HepG2 (cell line): Measurements from ENCODE around the gene ZNF562. TPM values are rescaled to one million over a fixed set of nuclear protein-coding genes. Genes with fewer than 3 reads are reported as not detected.

ENCODE experiments used
- CBX1 ChIP-seq: IDR thresholded peaks from one replicate; pipeline ENCODE4 v1.6.1; 2016; ENCODE audit warnings: antibody characterized with exemption, low read depth
- ELF4 ChIP-seq: sonication (generic); formaldehyde crosslinking; IDR thresholded peaks from 2 replicates; pipeline ENCODE4 v1.5.0; 2020; ENCODE audit warnings: missing genetic modification reagents, mild to moderate bottlenecking, moderate library complexity, borderline replicate concordance
- MZF1 ChIP-seq: sonication (generic); formaldehyde crosslinking; IDR thresholded peaks from 2 replicates; pipeline ENCODE4 v1.8.1; 2023; ENCODE audit warnings: mild to moderate bottlenecking, missing genetic modification reagents, borderline replicate concordance
- PAX8 ChIP-seq: sonication (generic); formaldehyde crosslinking; IDR thresholded peaks from 2 replicates; pipeline ENCODE4 v1.8.0; 2022; ENCODE audit warnings: mild to moderate bottlenecking, missing genetic modification reagents, borderline replicate concordance
- RARG ChIP-seq: sonication (generic); formaldehyde crosslinking; IDR thresholded peaks from 2 replicates; pipeline ENCODE4 v1.4.0; 2020; ENCODE audit warnings: low read depth, mild to moderate bottlenecking, missing genetic modification reagents
- TCF7 ChIP-seq: sonication (generic); IDR thresholded peaks from 2 replicates; pipeline ENCODE4 v1.6.1; 2016; ENCODE audit warnings: antibody characterized with exemption, low read depth
- ZBTB20 ChIP-seq: sonication (generic); formaldehyde crosslinking; IDR thresholded peaks from 2 replicates; pipeline ENCODE4 v1.8.1; 2023; ENCODE audit warnings: missing genetic modification reagents, low read depth, mild to moderate bottlenecking, borderline replicate concordance
- ZFP36 ChIP-seq: fragments of 150-350 bp; IDR thresholded peaks from 2 replicates; pipeline ENCODE4 v1.6.1; 2018; ENCODE audit warnings: borderline replicate concordance, low read length, low read depth; ENCODE audit not compliant: partially characterized antibody
- ZNF572 ChIP-seq: sonication (generic); formaldehyde crosslinking; IDR thresholded peaks from 2 replicates; pipeline ENCODE4 v1.5.1; 2020; ENCODE audit warnings: mild to moderate bottlenecking, missing genetic modification reagents
- ZNF850 ChIP-seq: sonication (generic); formaldehyde crosslinking; conservative IDR thresholded peaks from 2 replicates; pipeline ENCODE4 v1.9.0; 2021; ENCODE audit warnings: mild to moderate bottlenecking, missing genetic modification reagents
- polyA plus RNA-seq, 8 experiments: library from polyadenylated mRNA; depleted of rRNA in 3 of 8; stranded (reverse) in 7 of 8; unstranded in 1 of 8; fragments of >200 nt; fragmentation: Illumina TruSeq in 4 of 8; extraction: Trizol in 4 of 8; gene quantifications; 2 replicates each; pipeline versions ENCODE4 v1.2.1 to v1.2.3, GENCODE V29; 2011 to 2016; ENCODE audit warnings: low read depth in 4 of 8, missing spikeins in 1 of 8, mixed read lengths in 1 of 8; ENCODE audit not compliant: insufficient read depth in 1 of 8
- total RNA-seq, 5 experiments: library from RNA; depleted of rRNA; stranded (reverse); fragments of >200 nt; fragmentation: Illumina TruSeq; extraction: Trizol; gene quantifications; 2 replicates each; pipeline ENCODE4 v1.2.3, GENCODE V29; 2016; ENCODE audit warnings: low read depth in 1 of 5
- TF ChIP-seq, protein P1 (sequence below): sonication (generic); formaldehyde crosslinking; IDR thresholded peaks from 2 replicates; pipeline ENCODE4 v1.4.0; 2020; ENCODE audit warnings: missing genetic modification reagents
- TF ChIP-seq, protein P2 (sequence below): sonication (generic); formaldehyde crosslinking; IDR thresholded peaks from 2 replicates; pipeline ENCODE4 v1.5.1; 2020; ENCODE audit warnings: mild to moderate bottlenecking, missing genetic modification reagents, moderate library complexity
- TF ChIP-seq, protein P3 (sequence below): sonication (generic); formaldehyde crosslinking; IDR thresholded peaks from 2 replicates; pipeline ENCODE4 v1.8.0; 2022; ENCODE audit warnings: missing genetic modification reagents, low read depth, mild to moderate bottlenecking, borderline replicate concordance
- TF ChIP-seq, protein P4 (sequence below): sonication (generic); formaldehyde crosslinking; IDR thresholded peaks from 2 replicates; pipeline ENCODE4 v1.4.0; 2020; ENCODE audit warnings: missing genetic modification reagents, borderline replicate concordance
- TF ChIP-seq, protein P5 (sequence below): sonication (generic); formaldehyde crosslinking; IDR thresholded peaks from 2 replicates; pipeline ENCODE4 v1.5.0; 2020; ENCODE audit warnings: mild to moderate bottlenecking, missing genetic modification reagents
- TF ChIP-seq, protein P6 (sequence below): sonication (generic); formaldehyde crosslinking; IDR thresholded peaks from 2 replicates; pipeline ENCODE4 v1.5.0; 2020; ENCODE audit warnings: missing genetic modification reagents, mild to moderate bottlenecking, borderline replicate concordance

ZNF562 gene
- total and polyA plus RNA-seq, 2 of the 13 experiments (the other 11 are each of a cell fraction or from before 2014, with no cell fraction given) = 13.1 to 32.7 TPM

DNA sequence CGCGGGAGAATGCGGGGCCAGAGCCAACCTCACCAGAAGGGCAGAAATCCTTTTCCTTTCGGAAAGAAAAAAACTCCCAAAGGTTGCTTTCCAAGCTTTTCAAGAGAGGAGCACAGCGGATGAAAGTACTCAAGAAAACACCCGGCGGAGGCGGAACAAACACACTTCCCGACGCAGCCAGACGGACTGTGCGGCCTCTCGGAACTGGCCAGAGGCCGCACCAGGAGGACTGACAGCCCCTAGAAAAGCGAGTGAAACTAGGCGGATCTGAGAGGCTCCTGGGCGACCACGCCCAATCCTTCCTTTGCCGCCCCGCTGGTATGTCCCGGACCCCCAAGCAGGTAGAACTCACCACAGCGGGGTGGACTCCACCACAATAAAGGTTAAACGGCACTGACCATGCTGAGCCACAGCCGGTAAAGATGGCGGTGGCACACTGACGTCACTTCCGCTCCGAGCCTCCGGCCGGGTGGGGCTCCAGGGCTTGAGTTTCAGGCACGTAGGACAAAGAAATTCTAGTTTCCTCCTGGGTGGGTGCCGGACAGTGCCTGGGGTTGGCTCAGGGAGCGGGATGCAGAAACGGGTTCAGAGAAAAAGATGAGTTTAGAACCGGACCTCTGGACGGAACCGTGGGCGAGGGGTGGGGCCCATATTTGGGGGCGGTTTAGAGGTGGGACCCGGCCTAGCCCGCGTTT is at the start of gene ZNF562 (continued):
- TF ChIP-seq, protein P1, sequence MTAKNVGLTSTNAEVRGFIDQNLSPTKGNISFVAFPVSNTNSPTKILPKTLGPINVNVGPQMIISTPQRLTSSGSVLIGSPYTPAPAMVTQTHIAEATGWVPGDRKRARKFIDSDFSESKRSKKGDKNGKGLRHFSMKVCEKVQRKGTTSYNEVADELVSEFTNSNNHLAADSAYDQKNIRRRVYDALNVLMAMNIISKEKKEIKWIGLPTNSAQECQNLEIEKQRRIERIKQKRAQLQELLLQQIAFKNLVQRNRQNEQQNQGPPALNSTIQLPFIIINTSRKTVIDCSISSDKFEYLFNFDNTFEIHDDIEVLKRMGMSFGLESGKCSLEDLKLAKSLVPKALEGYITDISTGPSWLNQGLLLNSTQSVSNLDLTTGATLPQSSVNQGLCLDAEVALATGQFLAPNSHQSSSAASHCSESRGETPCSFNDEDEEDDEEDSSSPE = 0 out of 2 replicates have a peak, but pooled peaks have one; percentile 23
- TF ChIP-seq, protein P2, sequence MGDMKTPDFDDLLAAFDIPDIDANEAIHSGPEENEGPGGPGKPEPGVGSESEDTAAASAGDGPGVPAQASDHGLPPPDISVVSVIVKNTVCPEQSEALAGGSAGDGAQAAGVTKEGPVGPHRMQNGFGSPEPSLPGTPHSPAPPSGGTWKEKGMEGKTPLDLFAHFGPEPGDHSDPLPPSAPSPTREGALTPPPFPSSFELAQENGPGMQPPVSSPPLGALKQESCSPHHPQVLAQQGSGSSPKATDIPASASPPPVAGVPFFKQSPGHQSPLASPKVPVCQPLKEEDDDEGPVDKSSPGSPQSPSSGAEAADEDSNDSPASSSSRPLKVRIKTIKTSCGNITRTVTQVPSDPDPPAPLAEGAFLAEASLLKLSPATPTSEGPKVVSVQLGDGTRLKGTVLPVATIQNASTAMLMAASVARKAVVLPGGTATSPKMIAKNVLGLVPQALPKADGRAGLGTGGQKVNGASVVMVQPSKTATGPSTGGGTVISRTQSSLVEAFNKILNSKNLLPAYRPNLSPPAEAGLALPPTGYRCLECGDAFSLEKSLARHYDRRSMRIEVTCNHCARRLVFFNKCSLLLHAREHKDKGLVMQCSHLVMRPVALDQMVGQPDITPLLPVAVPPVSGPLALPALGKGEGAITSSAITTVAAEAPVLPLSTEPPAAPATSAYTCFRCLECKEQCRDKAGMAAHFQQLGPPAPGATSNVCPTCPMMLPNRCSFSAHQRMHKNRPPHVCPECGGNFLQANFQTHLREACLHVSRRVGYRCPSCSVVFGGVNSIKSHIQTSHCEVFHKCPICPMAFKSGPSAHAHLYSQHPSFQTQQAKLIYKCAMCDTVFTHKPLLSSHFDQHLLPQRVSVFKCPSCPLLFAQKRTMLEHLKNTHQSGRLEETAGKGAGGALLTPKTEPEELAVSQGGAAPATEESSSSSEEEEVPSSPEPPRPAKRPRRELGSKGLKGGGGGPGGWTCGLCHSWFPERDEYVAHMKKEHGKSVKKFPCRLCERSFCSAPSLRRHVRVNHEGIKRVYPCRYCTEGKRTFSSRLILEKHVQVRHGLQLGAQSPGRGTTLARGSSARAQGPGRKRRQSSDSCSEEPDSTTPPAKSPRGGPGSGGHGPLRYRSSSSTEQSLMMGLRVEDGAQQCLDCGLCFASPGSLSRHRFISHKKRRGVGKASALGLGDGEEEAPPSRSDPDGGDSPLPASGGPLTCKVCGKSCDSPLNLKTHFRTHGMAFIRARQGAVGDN (CRISPR knock-in tag) = peak; percentile 95
- TF ChIP-seq ZNF572 (CRISPR knock-in tag) (no peak), CBX1 (no peak), RARG (CRISPR knock-in tag) (no peak), PAX8 (CRISPR knock-in tag) (no peak), ZNF850 (CRISPR knock-in tag) (no peak), ELF4 (0 out of 2 replicates have a peak, but pooled peaks have one; percentile 57), TCF7 (no peak), ZBTB20 (peak; percentile 51; the same call in 1 of the 2 replicates), ZFP36 (no peak), MZF1 (CRISPR knock-in tag) (no peak)
- TF ChIP-seq, protein P3, sequence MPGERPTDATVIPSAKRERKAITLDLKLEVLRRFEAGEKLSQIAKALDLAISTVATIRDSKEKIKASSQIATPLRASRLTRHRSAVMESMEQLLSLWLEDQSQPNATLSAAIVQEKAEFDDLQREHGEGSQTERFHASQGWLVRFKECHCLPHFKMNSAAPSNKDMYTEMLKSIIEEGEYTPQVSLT (CRISPR knock-in tag) = no peak
- TF ChIP-seq, protein P4, sequence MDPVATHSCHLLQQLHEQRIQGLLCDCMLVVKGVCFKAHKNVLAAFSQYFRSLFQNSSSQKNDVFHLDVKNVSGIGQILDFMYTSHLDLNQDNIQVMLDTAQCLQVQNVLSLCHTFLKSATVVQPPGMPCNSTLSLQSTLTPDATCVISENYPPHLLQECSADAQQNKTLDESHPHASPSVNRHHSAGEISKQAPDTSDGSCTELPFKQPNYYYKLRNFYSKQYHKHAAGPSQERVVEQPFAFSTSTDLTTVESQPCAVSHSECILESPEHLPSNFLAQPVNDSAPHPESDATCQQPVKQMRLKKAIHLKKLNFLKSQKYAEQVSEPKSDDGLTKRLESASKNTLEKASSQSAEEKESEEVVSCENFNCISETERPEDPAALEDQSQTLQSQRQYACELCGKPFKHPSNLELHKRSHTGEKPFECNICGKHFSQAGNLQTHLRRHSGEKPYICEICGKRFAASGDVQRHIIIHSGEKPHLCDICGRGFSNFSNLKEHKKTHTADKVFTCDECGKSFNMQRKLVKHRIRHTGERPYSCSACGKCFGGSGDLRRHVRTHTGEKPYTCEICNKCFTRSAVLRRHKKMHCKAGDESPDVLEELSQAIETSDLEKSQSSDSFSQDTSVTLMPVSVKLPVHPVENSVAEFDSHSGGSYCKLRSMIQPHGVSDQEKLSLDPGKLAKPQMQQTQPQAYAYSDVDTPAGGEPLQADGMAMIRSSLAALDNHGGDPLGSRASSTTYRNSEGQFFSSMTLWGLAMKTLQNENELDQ = no peak
- TF ChIP-seq, protein P5, sequence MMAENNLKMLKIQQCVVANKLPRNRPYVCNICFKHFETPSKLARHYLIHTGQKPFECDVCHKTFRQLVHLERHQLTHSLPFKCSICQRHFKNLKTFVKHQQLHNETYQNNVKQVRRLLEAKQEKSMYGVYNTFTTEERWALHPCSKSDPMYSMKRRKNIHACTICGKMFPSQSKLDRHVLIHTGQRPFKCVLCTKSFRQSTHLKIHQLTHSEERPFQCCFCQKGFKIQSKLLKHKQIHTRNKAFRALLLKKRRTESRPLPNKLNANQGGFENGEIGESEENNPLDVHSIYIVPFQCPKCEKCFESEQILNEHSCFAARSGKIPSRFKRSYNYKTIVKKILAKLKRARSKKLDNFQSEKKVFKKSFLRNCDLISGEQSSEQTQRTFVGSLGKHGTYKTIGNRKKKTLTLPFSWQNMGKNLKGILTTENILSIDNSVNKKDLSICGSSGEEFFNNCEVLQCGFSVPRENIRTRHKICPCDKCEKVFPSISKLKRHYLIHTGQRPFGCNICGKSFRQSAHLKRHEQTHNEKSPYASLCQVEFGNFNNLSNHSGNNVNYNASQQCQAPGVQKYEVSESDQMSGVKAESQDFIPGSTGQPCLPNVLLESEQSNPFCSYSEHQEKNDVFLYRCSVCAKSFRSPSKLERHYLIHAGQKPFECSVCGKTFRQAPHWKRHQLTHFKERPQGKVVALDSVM = peak; percentile 60
- TF ChIP-seq, protein P6, sequence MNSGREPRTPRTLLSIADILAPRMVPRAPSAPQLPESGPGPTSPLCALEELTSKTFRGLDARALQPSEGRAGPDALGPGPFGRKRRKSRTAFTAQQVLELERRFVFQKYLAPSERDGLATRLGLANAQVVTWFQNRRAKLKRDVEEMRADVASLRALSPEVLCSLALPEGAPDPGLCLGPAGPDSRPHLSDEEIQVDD = peak; percentile 71; the same call in 1 of the 2 replicates
